CD4-positive, alpha-beta T cell treated with Interleukin-17A for 4 hours (primary cell): ENCODE measurements around the gene BPIFA2.
"Not testable (repeated sequence)": the region's sequence is repeated elsewhere in the genome, so short reads cannot be mapped to it uniquely, and the experiment has no call there.

Source experiments
- DNase-seq: peaks from one replicate; pipeline ENCODE4 v3.0.0-alpha.2; 2020; ENCODE audit warnings: mixed read lengths

The BPIFA2 gene

DNA sequence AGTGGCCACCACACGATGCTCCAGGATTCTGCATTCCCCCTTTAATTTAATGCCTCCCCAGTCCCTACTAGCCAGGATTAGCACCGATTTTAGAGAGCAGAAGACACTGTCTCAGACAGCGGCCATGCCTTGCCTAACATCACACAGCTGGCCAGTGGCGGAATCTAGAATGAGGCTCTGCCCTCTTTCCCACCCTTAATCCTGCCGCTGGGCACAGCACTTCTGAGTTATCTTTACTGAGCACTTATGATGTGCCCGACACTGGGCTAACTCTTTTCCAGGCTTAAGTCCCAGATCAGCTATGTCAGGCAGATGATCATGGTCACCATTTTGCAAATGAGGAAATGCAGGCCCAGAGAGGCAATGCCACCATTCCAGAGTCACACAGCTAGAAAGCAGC lies 5.6 kb upstream of the BPIFA2 start:
- no peak for DNase-seq

DNA sequence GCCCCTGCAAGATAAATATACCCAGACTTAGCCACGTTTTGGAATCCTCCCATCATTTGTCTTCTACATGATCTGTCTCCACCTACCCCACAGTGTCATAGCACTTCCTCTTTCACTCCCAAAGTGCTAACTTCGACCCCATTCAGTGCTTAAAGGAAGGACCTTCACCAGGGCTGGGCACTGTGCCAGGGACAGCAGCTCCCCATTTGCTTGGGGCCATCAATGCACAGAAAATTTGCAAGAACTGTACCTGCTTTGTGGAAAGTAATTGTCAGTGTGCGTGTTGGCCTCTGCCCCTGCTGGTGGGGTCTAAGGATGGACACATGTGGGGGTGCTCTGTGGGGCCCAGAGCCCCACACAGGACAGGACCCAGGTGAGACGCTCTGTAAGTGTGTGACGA lies 5.2 kb upstream of the BPIFA2 start:
- DNase-seq: no peak

GRCh38 chr20:33163856-33164762 lies 3.9 kb upstream of the BPIFA2 start:
- no peak for DNase-seq

DNA sequence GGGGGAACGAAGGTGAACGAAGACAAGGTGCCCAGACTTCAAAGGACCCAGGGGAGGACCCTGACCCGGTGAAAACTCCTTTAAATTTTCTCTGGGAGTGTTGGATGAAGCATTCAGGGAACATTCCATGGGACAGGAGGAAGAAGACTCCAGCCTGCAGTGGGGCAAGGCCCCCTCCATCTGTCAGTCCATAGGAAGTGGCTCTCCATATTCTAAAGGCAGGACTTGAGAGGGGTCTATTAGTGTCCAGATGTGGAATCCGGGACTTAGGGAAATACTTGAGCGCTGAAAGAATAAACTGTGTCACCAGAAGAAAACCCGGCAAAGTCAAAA lies 3.2 kb upstream of the BPIFA2 start:
- DNase-seq: no peak

GRCh38 chr20:33165416-33166055 lies 2.4 kb upstream of the BPIFA2 start:
- DNase-seq: no peak

- DNase-seq: no peak
Measured at GRCh38 chr20:33166533-33167113, 1.3 kb upstream of the BPIFA2 start.

DNA sequence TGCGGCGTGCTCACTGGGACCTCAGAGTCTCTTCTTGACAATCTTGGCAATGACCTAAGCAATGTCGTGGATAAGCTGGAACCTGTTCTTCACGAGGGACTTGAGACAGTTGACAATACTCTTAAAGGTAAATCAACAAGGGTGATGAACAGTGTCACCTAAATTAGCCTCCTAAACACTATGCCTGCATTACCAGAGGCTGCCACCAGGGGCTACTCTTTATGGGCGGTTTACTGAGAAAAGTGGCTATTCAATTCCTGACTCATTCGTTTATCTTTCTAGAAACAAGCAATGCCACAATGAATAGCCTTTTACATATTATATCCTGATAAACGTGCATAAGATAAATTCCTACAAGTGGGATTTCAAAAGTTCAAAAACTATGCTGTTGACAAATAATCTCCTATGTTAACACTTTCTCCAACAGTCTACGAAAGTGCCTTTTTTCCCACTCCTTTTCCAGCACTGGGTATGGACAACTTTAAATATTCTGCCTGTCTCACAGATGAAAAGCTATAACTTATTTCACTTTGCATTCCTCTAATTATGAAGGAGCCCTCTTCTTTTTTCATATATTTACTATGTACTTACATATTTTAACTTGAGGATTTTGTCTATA lies 1.3 kb downstream of the BPIFA2 start:
- DNase-seq: peak; percentile 7

- DNase-seq: no peak
Measured at GRCh38 chr20:33172781-33173180, 4.8 kb downstream of the BPIFA2 start.

GRCh38 chr20:33175123-33175522 lies 7.2 kb downstream of the BPIFA2 start:
- DNase-seq: no peak

- DNase-seq: no peak
Measured at GRCh38 chr20:33176101-33176500, 8.1 kb downstream of the BPIFA2 start.

DNA sequence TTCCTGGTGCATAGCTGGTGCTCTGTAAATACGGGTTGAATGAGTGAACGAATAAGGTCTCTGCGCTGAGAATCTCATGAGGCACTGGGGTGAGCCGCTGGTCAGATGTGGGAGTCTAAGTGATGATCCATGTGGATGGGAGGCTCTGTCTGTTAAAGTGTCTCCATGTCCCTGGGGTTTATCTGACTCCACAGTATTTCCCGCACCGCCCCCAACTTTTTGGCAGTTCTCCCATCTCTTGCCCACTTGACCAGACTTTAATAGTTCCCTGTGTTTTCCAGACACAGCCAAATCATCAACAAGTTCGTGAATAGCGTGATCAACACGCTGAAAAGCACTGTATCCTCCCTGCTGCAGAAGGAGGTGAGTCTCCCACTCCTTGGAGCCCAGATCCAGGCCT lies 9.9 kb downstream of the BPIFA2 start:
- DNase-seq: no peak

GRCh38 chr20:33178726-33179125 lies 10.8 kb downstream of the BPIFA2 start:
- DNase-seq: no peak

GRCh38 chr20:33180169-33180568 lies 12.2 kb downstream of the BPIFA2 start:
- DNase-seq: no peak

GRCh38 chr20:33181482-33182093 lies 13.6 kb downstream of the BPIFA2 start:
- no peak for DNase-seq

GRCh38 chr20:33183312-33183711 lies 15.4 kb downstream of the BPIFA2 start:
- no peak for DNase-seq

GRCh38 chr20:33185031-33185590 lies 17.2 kb downstream of the BPIFA2 start:
- not testable (repeated sequence) for DNase-seq

DNA sequence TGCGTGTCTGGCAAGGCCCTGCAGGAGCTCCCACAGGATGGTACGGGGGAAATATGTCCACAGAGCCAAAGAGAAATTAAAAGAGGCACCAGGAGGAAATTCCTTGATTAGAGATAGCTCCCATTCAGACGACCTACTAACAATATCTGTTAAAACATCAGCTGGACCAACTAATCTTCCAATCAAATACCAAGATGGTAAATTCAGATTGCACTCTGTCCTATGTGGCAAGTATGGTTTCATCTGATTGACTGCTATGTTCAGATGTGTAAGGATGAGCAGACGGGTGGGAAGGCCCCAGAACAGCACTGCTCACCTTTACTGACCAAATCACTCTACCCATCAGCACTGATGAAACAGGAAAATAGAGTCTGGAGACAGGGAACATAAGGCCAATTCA lies 19.5 kb downstream of the BPIFA2 start:
- DNase-seq: no peak

DNA sequence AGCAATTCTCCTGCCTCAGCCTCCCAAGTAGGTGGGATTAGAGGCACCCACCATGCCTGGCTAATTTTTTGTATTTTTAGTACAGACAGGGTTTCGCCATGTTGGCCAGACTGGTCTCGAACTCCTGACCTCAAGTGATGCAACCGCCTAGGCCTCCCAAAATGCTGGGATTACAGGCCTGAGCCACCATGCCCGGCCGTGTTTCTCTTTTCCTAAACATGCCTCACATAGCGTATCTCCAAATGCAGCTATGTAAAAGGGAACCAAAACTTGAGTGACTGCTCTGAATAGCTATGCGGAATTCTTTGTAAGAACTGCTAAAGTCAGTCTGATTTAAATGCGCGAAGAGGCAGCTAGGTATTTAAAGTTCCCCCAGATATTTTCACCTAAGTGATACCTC lies 20.5 kb downstream of the BPIFA2 start:
- DNase-seq: no peak

DNA sequence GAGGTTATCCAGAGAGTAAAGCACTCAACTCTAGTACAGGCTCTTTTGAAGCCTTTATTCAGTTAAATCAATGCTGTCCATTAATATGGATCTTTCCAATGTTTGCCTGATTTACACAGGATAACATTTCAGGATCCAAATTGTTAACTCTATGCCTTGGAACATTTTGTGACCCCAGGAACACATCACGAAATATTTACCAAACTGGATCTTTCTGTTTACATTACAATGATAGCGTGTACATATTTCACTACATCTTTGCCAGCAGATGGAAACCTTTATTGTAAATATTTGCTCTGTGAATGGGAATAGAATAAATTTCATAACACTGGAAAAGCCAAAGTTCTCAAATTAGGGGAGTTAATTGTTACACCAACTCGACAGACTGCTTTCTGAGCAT lies 23.5 kb downstream of the BPIFA2 start:
- no peak for DNase-seq

- DNase-seq: no peak
Measured at GRCh38 chr20:33191955-33192354, 24.0 kb downstream of the BPIFA2 start.

DNA sequence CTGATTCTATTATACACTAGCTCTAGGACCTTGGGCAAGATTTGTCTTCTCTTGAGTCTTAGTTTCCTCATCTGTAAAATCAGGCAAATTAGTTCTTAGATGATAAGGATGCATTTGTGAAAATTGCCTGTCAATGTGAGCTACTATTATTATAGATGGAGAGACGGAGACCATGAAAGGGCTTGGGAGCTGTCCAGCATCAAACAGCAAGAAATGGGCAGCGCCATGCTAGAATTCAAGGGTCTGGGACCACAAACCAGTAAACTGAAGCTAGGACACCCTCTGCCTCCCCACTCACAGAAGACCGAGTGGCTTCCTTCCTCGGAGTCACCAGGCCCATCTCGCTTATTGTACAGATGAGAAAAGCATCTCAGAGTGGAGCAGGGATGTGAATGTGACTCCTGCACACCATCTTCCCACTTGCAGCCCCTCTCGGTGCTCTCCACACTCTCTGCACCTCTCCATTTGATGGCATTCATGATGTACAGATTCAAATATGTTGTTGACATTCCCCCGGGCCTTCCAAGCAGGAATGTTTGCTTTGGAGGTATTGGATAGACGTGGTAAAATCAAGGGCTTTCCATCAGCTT lies 25.0 kb downstream of the BPIFA2 start:
- DNase-seq: no peak

GRCh38 chr20:33199026-33199425 lies 31.1 kb downstream of the BPIFA2 start:
- DNase-seq: no peak

DNA sequence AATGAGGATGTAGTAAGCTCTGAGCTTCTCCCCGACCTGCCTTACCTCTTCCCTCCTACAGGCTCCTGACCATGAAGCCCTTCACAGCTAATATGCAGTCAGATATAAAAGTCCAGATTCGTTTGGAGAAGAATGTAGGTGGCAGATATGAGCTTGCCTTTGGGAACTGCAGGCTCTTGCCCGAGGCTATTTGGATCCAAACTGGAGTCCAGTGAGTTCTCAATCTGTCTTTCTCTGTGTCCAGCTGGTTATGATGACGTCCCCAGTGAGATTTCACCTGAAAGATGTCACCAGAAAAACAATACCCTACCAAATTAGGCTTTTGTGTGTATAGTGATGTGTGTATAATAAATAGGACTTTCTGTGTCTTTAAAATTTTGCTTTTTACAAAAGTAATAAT lies 34.5 kb downstream of the BPIFA2 start:
- no peak for DNase-seq
